Naive thymus-derived CD8-positive, alpha-beta T cell (primary cell): ENCODE measurements around the gene BTAF1. TPM values are rescaled to one million over a fixed set of nuclear protein-coding genes. Genes with fewer than 3 reads are reported as not detected.
"Not testable (repeated sequence)": the region's sequence is repeated elsewhere in the genome, so short reads cannot be mapped to it uniquely, and the experiment has no call there.

Source experiments
- ATAC-seq, 2 donors: fragments of 150-1000 bp; cut with Tn5 transposase in 1 of 2; sonication (Bioruptor Pico), chemical (Tn5 transposase) in 1 of 2; 1 replicate in 1 of 2; 2 replicates in 1 of 2; pipeline ENCODE4 v1.10.0; 2021; ENCODE audit warnings: mild to moderate bottlenecking in 2 of 2, moderate library complexity in 2 of 2
- POLR2A ChIA-PET: fragments of 350-600 bp; sonication (Branson Sonifier 250); formaldehyde crosslinking; loops from one replicate; lab custom pipeline; 2021; ENCODE audit warnings: antibody characterized with exemption; lab: Charles Lee
- DNase-seq, 10 donors: peaks; one replicate each; pipeline versions ENCODE4 v3.0.0 to v3.0.0-alpha.2; 2020 to 2022
- H3K27ac Mint-ChIP-seq, 10 donors: one replicate each; pipeline ENCODE4 v1.8.0; 2020 to 2022; ENCODE audit warnings: mild to moderate bottlenecking in 10 of 10, mixed read lengths in 10 of 10, moderate library complexity in 4 of 10, inconsistent platforms in 1 of 10
- H3K27me3 Mint-ChIP-seq, 5 donors: one replicate each; pipeline ENCODE4 v1.8.0; 2021 to 2022; ENCODE audit warnings: mixed read lengths in 5 of 5
- H3K36me3 Mint-ChIP-seq, 3 donors: one replicate each; pipeline ENCODE4 v1.8.0; 2020 to 2022; ENCODE audit warnings: mixed read lengths in 3 of 3, mild to moderate bottlenecking in 2 of 3, inconsistent platforms in 1 of 3
- H3K4me1 Mint-ChIP-seq, 4 donors: one replicate each; pipeline ENCODE4 v1.8.0; 2021 to 2022; ENCODE audit warnings: mixed read lengths in 4 of 4
- H3K4me3 Mint-ChIP-seq, 10 donors: one replicate each; pipeline ENCODE4 v1.8.0; 2020 to 2022; ENCODE audit warnings: mild to moderate bottlenecking in 10 of 10, mixed read lengths in 10 of 10, moderate library complexity in 6 of 10, inconsistent platforms in 1 of 10
- H3K9me3 Mint-ChIP-seq, 9 donors: one replicate each; pipeline ENCODE4 v1.8.0; 2020 to 2022; ENCODE audit warnings: mixed read lengths in 9 of 9, mild to moderate bottlenecking in 3 of 9, inconsistent platforms in 1 of 9, moderate library complexity in 1 of 9
- polyA plus RNA-seq, 3 donors: library from polyadenylated mRNA; unstranded; fragments of 300-500 nt; fragmentation: Illumina TruSeq; gene quantifications; one replicate each; pipeline ENCODE4 v1.2.3, GENCODE V29; 2021
- total RNA-seq, 8 experiments: library from RNA in 2 of 8; stranded (reverse) in 2 of 8; gene quantifications; one replicate each; pipeline ENCODE4 v1.2.3 and lab custom pipeline; 2021 to 2026

Gene BTAF1
- total and polyA plus RNA-seq, 5 experiments from 2014 or later = 7.9 to 82.7 (median 9.1) TPM

DNA sequence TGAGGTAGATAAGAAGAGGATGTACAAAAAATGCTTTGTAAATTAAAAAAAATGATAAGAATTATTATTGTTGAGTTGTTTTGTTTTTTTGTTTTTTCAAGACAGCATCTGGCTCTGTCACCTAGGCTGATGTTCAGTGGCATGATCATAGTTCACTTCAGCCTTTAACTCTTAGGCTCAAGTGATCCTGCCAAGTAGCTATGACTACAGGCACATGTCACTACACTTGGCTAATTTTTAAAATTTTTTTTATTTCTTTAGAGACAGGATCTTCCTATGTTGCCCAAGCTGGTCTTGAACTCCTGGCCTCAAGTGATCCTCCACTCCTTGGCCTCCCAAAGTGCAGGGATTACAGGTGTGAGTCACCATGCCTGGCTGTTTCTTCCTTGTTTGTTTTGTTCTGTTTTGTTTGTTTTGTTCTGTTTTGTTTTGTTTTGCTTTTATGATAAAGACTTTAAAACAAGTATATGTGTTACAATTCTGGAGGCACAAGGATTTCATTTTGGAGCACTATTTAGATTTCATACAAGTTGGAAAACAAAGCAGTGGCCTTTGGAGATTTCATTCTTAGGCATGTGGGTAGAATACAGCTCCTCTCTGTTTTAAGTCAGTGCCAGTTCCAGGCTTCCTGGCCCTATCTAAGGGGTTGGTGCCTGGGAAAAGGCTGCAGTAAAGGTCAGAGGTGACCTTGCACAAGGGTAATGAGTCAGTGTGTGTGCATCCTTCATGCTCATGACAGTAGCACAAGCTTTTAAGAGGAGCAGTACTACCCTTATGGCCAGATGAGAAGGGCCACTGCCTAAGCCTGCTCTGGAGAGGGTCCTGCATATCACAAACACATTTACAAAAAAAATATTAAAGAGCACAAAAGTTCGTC lies 32.2 kb upstream of the BTAF1 start:
- Mint-ChIP-seq H3K4me1 (peaks cover 5 to 12% (median 7%) of the 10 kb centered on the region in 4 donors), H3K27ac (peak overlapping the region in 1 of 10 donors; percentile 59), H3K4me3 (no peak overlapping the region), H3K27me3 (peaks cover 8 to 17% (median 10%) of the 10 kb centered on the region in 5 donors), H3K9me3 (no peaks in the 10 kb centered on the region), H3K36me3 (no peaks in the 10 kb centered on the region)
- DNase-seq = no peak
- no peak for ATAC-seq
- POLR2A ChIA-PET = interaction anchor here (1.4 kb wide), 1 partner anchor 17 kb away, joined by 3 read pairs; no protein-coding TSS in a partner anchor

- Mint-ChIP-seq H3K4me3 (no peak overlapping the region), H3K27me3 (peaks cover 12 to 21% (median 16%) of the 10 kb centered on the region in 5 donors), H3K4me1 (peaks cover under 1 to 1% (median under 1%) of the 10 kb centered on the region in 4 donors), H3K9me3 (no peaks in the 10 kb centered on the region), H3K27ac (no peak overlapping the region), H3K36me3 (no peaks in the 10 kb centered on the region)
- ATAC-seq = no peak
- DNase-seq = no peak
- POLR2A ChIA-PET = interaction anchor here (1.4 kb wide), 1 partner anchor 16 kb away, joined by 3 read pairs; no protein-coding TSS in a partner anchor
These were observed 30.5 kb upstream of the BTAF1 start for GRCh38 chr10:91893051-91893450.

DNA sequence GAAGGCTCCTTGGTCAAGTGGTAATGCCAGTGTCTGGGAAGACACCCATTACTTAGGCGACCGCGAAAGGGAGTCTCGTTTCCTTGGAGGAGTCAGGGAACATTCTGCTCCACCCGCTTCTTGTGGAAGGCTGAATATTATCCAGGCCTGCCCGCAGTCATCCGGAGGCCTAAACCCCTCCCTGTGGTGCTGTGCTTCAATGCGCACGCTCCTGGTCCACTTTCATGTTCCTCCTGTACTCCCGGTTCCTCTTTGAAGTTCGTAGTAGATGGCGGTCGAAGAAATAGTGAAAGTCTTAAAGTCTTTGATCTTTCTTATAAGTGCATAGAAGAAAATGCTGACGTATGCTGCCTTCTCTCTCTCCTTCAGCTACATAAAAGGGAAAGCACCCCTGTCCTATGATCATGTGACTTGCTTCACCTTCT lies 29.3 kb upstream of the BTAF1 start:
- not testable (repeated sequence) for H3K36me3 Mint-ChIP-seq, H3K27ac Mint-ChIP-seq, ATAC-seq

DNA sequence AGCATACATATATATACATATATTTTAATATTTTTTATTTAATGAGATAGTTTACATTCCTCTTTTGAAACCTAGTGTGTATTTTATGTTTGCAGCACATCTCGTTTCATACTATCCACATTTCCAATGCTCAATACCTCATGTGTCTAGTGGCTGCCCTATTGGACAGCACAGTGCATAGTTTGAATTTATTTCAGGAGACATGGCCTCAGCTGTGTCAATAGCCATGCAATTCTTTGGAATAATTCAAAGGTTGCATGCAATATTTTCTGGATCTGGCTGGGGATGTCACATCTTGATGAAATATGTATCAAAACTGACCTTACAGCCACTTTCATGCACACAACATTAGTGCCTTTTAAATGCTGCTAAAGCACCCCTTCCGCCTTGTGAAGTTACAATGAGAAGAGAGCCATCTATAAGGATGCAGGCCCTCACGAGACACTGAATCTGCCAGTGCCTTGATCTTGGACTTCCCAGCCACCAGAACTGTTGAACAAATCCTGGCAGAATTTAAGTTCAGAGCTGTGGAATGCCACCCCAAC lies 27.3 kb upstream of the BTAF1 start:
- Mint-ChIP-seq H3K4me3 (no peak overlapping the region), H3K36me3 (no peaks in the 10 kb centered on the region), H3K9me3 (no peaks in the 10 kb centered on the region), H3K27me3 (peaks cover 7 to 19% (median 9%) of the 10 kb centered on the region in 5 donors), H3K4me1 (peaks cover 0 to 4% (median 2%) of the 10 kb centered on the region in 4 donors), H3K27ac (no peak overlapping the region)
- ATAC-seq (no peak), DNase-seq (no peak)
- POLR2A ChIA-PET = no interaction called here

More for the DNA sequence above, 29.3 kb upstream of the BTAF1 start:
- POLR2A ChIA-PET, H3K9me3 Mint-ChIP-seq, H3K4me3 Mint-ChIP-seq, DNase-seq, H3K4me1 Mint-ChIP-seq: not testable (repeated sequence)
- peaks cover 11 to 21% (median 16%) of the 10 kb centered on the region in 5 donors for H3K27me3 Mint-ChIP-seq

DNA sequence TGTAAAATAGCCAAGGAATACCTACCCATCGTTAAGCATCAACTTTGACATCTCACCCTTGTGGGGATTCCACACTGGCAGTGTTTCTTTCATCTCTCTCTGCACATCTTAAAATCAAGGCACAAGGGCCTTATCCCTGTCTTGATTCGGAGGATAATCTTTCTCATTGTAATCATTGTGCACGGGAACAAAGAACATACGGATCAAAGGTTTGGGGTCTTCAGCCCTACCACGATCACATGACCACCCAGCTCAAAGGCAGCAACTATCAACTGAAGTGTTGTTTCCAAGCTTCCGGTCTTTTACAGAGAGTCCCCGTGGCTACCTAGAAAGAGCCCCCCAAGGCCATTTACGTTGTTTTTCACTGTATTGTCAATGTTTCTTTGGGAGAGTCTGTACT lies 26.1 kb upstream of the BTAF1 start:
- Mint-ChIP-seq H3K4me1 (peaks cover 5 to 14% (median 13%) of the 10 kb centered on the region in 4 donors), H3K4me3 (no peak overlapping the region), H3K9me3 (no peaks in the 10 kb centered on the region), H3K36me3 (no peaks in the 10 kb centered on the region), H3K27me3 (peaks cover 4 to 18% (median 9%) of the 10 kb centered on the region in 5 donors), H3K27ac (no peak overlapping the region)
- POLR2A ChIA-PET = interaction anchor here (0.6 kb wide), 1 partner anchor 773 kb away, joined by 3 read pairs; no protein-coding TSS in a partner anchor
- ATAC-seq (no peak), DNase-seq (no peak)

DNA sequence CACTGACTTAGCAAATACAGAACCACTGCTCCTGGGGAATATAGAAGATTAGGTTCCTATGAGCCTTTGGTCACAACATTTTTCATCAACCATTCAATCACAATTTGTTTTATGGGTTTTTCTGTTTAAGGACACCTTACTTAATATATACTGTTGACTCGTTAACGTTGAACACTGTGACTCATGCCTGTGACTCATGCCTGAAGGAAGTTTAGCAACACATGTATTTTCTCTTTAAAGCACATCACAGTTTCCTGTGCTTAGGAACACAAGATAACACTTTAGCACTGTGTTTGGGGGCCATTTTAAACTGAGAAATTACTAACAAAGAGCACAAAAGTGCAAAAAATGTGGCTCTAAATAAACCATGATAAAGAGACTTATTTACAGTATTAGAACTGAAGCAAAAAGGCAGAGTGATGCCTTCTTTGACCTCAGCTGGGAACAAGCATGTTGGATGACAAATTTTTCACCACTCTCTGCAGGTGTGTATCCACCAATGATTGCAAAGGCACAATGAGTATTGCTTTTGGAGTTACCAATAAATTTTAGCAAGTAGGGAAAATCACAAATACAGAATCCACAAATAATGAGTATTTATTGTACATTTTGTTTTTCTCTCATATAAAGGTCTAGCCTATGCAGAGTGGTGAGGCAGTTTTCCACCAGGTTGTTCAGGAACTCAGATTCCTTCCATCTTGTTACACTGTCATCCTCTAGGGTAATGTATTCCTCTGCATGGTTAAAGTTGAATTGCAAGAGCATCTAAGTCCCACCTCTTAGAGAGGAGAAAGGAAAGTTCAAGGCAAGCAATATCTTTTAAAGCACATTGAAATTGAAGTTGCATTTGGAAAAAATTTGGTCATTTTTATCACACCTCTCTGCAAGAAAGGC lies 21.5 kb upstream of the BTAF1 start:
- peak overlapping the region in 6 of 10 donors; percentile 17 to 97 (median 78) for H3K27ac Mint-ChIP-seq
- DNase-seq (peak in 4 of 10 donors; percentile 19 to 68 (median 38)), ATAC-seq (peak; percentile 99)
- no peaks in the 10 kb centered on the region for H3K9me3 Mint-ChIP-seq
- peak overlapping the region in 3 of 10 donors; percentile 5 to 67 (median 35) for H3K4me3 Mint-ChIP-seq
- peaks cover 0 to 3% (median 0%) of the 10 kb centered on the region in 3 donors for H3K36me3 Mint-ChIP-seq
- H3K27me3 Mint-ChIP-seq = peaks cover 0 to 9% (median 5%) of the 10 kb centered on the region in 5 donors
- POLR2A ChIA-PET = interaction anchor here (0.6 kb wide), 1 partner anchor 11 kb away, joined by 4 read pairs; no protein-coding TSS in a partner anchor
- peaks cover 5 to 23% (median 19%) of the 10 kb centered on the region in 4 donors for H3K4me1 Mint-ChIP-seq

- no peaks in the 10 kb centered on the region for H3K27me3 Mint-ChIP-seq
- H3K36me3 Mint-ChIP-seq = peaks cover 0 to 3% (median 0%) of the 10 kb centered on the region in 3 donors
- POLR2A ChIA-PET = interaction anchor here (0.7 to 2.6 kb wide), 3 partner anchors 16 to 1593 kb away, joined by 4 to 51 read pairs (median 38); partner anchors contain the start of genes BTAF1 and TNKS2
- peaks cover 10 to 31% (median 26%) of the 10 kb centered on the region in 4 donors for H3K4me1 Mint-ChIP-seq
- peak overlapping the region in 8 of 10 donors; percentile 29 to 94 (median 88) for H3K27ac Mint-ChIP-seq
- ATAC-seq (no peak), DNase-seq (no peak)
- H3K9me3 Mint-ChIP-seq = no peaks in the 10 kb centered on the region
- H3K4me3 Mint-ChIP-seq = peak overlapping the region; percentile 82 to 94 (median 90)
These were observed 16.5 kb upstream of the BTAF1 start for GRCh38 chr10:91907033-91907594.

DNA sequence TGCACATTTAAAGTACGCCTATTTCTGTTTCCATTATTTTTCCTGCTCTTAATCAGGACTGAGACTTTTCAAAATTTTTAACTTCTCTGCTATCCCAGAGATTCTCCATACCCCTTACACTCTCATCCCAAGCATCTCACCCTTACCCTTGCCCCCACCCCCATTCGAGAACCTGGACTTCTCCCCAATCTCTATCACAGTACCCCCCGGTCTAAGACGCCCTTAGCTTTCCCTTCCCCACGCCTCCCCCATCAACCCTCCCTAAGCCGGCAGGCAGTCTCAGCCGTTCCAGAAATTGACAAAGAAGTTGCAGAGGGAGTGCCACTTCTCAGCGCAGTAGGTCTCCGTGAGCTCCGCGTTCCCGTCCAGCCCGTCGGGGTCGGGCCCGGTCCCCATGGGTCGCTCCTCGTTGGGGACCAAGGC lies 15.6 kb upstream of the BTAF1 start:
- peaks cover 0 to 2% (median 0%) of the 10 kb centered on the region in 5 donors for H3K27me3 Mint-ChIP-seq
- H3K4me1 Mint-ChIP-seq = peaks cover 8 to 28% (median 21%) of the 10 kb centered on the region in 4 donors
- H3K9me3 Mint-ChIP-seq = no peaks in the 10 kb centered on the region
- H3K4me3 Mint-ChIP-seq = peak overlapping the region; percentile 82 to 94 (median 90)
- H3K27ac Mint-ChIP-seq = peak overlapping the region; percentile 81 to 94 (median 90)
- POLR2A ChIA-PET = interaction anchor here (0.6 to 2.6 kb wide), 12 partner anchors 8 to 1592 kb away, joined by 3 to 51 read pairs (median 4); partner anchors contain the start of genes BTAF1, HECTD2 and TNKS2
- no peak for ATAC-seq
- no peak for DNase-seq
- H3K36me3 Mint-ChIP-seq = peaks cover 0 to 3% (median 0%) of the 10 kb centered on the region in 3 donors

GRCh38 chr10:91908337-91909116 lies 15.0 kb upstream of the BTAF1 start:
- Mint-ChIP-seq H3K4me1 (peaks cover 8 to 28% (median 21%) of the 10 kb centered on the region in 4 donors), H3K4me3 (peak overlapping the region; percentile 85 to 97 (median 92)), H3K27ac (peak overlapping the region; percentile 90 to 96 (median 93)), H3K9me3 (no peaks in the 10 kb centered on the region), H3K36me3 (peaks cover 0 to 3% (median 0%) of the 10 kb centered on the region in 3 donors), H3K27me3 (peaks cover 0 to 6% (median 0%) of the 10 kb centered on the region in 5 donors)
- peak; percentile 82 to 86 for ATAC-seq
- POLR2A ChIA-PET = interaction anchor here (0.6 to 2.6 kb wide), 13 partner anchors 9 to 747 kb away, joined by 3 to 51 read pairs (median 4); partner anchors contain the start of genes BTAF1, HECTD2 and TNKS2
- DNase-seq = peak; percentile 44 to 84 (median 69)

GRCh38 chr10:91909117-91909677 lies 14.4 kb upstream of the BTAF1 start, which contains the start of gene FGFBP3:
TSS of gene FGFBP3 (minus strand) at chr10:91909486. CDS start at chr10:91908969, 517 bp downstream.
- Mint-ChIP-seq H3K4me3 (peak within 1 kb of the TSS; percentile 85 to 97 (median 92)), H3K9me3 (no peaks in the 10 kb centered on the region), H3K27ac (peak within 1 kb of the TSS; percentile 53 to 96 (median 92)), H3K36me3 (peaks cover 0 to 3% (median 0%) of the 10 kb centered on the region in 3 donors), H3K27me3 (peaks cover 0 to 11% (median 0%) of the 10 kb centered on the region in 5 donors), H3K4me1 (peaks cover 8 to 28% (median 21%) of the 10 kb centered on the region in 4 donors)
- POLR2A ChIA-PET = interaction anchor here (0.8 to 2.6 kb wide), 9 partner anchors 10 to 499 kb away, joined by 3 to 51 read pairs (median 6); partner anchors contain the start of genes BTAF1, HECTD2 and TNKS2
- DNase-seq (peak in 3 of 10 donors; percentile 18 to 29 (median 26)), ATAC-seq (peak; percentile 18 to 27)
